ENCODE measurements around the gene LOC101059915.

Gene LOC101059915

DNA sequence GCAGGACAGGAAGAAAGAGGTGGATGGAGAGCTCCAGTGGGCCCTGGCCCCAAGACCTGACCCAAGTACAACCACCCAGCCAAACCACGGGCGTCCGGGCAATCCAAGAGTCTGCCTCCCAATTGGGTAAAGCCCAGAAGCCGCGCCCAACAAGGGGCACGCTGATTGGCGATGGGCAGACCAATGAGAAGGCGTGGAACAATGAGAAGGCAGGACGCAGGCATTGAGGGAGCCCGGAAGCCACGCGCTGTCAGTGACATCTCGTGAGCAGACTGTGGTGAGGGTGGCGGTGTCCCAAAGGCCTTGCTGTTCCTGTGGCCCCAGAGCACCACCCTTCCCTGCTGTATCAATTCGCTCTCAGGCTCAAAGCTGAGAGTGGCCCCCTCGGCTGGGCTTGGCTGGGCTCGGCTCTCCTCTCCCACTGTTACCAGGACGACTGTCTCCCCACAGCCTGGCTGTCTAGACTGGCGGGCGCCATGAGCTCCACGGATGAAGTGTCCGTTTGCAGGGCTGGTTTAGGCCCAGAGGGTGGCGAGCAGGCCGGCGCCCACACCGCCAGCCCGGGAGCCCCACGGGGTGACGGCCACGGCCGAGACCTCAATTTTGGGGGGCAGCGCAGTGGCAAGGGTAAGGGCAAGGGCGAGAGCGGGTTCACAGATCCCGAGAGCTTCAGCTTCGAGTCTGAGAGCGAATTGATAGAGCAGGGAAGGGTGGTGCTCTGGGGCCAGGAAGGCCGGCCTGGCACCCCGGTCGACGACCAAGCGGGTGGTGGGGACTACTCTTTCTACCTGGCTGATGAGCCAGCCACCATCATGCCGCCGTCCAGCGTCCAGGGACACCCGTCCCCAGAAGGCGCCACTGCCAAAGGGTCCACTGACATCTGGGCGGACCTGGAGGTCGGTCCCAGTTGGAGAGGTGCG lies at the start of gene LOC101059915:
TSS of gene LOC101059915 (plus strand) at position 219 of the 920 bp plus-strand sequence.
- no peak for DNase-seq

DNA sequence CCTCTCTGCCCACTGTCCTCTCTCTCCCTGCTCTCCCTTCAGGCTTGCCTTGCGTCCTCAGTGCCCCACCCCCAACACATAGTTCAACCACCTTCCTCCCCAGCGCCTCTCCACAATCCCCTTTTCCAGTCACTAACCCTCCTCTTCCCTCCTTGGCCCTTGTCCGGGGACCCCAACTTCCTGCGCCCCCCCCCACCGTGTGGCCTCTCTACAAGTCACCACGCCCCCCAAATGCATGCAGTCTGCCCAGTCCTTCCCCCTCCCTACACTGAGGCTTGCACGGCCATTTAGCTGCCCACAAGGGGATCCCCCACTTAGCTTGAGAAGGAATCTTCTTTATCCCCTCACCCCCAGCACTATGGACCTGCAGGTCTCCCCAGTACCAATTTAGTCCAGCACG lies 49.6 kb upstream of the LOC101059915 start:
- DNase-seq = no peak

DNA sequence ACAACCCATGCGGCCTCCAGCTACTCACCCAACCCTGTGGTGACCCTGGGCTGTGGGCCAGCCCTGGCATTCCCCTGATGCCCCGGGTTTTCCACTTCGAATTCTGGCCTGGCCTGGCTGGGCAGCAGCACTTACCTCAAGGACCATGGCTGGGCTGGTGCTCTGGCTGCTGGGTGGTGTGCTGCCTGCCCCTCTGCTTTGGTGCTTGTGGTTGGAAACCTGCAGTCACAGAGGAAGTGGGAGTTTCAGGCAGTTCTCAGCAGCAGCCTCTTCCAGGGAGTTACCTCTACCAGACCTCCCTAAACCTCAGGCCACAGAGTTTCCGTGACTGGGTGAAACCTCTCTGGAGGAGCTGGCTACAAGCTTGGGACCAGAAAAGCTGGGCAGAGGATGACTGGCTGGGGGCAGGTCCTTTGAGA lies 49.0 kb upstream of the LOC101059915 start, which contains the start of gene CXCR3:
TSS of gene CXCR3 (minus strand) at position 209 of the 419 bp plus-strand sequence. CDS start at position 147, 62 bp downstream.
- peak; percentile 55 to 77 (median 66) for DNase-seq

DNA sequence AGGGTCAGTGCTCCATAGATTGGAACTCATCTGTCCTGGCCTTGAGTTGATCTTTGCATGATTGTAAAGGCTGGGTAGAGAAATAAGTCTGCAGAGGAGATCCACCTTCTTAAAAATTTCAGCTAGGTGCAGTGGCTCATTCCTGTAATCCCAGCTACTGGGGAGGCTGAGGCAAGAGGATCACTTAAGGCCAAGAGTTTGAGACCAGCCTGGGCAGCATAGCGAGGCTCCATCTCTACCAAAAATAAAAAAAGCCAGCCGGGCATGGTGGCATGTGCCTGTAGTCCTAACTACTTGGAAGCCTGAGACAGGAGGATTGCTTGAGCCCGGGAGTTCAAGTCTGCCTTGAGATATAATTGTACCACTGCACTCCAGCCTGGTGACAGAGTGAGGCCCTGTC lies 48.6 kb upstream of the LOC101059915 start:
- no peak for DNase-seq

GRCh38 chrX:71619193-71619592 lies 48.2 kb upstream of the LOC101059915 start:
- peak; percentile 35 to 64 (median 57) for DNase-seq

- no peak for DNase-seq
Observed at GRCh38 chrX:71619986-71620385, 47.4 kb upstream of the LOC101059915 start.

- no peak for DNase-seq
Observed at GRCh38 chrX:71621603-71622002, 45.7 kb upstream of the LOC101059915 start.

GRCh38 chrX:71622032-71622575 lies 45.2 kb upstream of the LOC101059915 start:
- DNase-seq = no peak

- DNase-seq = peak; percentile 23 to 37 (median 30)
Observed at GRCh38 chrX:71622576-71623450, 44.5 kb upstream of the LOC101059915 start.

- peak; percentile 28 to 44 (median 31) for DNase-seq
Observed at GRCh38 chrX:71623714-71624113, 43.6 kb upstream of the LOC101059915 start.

GRCh38 chrX:71625471-71625870 lies 41.9 kb upstream of the LOC101059915 start:
- DNase-seq = no peak

- no peak for DNase-seq
Observed at GRCh38 chrX:71626576-71626975, 40.8 kb upstream of the LOC101059915 start.

- DNase-seq = no peak
Observed at GRCh38 chrX:71627588-71628404, 39.5 kb upstream of the LOC101059915 start.

DNA sequence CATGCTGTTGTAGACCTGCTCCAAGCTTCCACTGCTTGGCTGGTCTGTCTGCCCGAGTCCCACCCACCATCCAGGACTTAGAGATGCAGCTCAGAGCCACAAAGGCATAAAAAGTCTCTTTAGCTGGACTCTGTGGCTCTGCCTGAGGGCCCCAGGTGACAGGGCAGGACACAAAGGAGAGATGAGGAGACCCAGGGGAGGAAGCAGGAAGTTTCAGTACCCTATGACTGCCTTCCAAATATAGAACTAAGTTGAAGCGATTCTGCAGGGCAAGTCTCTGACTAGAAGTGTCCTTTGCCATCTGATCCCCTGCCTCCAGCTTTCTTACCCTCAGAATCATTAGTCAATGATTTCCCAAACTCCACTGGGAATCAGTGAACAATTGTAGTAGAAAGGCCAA lies 37.9 kb upstream of the LOC101059915 start:
- no peak for DNase-seq

DNA sequence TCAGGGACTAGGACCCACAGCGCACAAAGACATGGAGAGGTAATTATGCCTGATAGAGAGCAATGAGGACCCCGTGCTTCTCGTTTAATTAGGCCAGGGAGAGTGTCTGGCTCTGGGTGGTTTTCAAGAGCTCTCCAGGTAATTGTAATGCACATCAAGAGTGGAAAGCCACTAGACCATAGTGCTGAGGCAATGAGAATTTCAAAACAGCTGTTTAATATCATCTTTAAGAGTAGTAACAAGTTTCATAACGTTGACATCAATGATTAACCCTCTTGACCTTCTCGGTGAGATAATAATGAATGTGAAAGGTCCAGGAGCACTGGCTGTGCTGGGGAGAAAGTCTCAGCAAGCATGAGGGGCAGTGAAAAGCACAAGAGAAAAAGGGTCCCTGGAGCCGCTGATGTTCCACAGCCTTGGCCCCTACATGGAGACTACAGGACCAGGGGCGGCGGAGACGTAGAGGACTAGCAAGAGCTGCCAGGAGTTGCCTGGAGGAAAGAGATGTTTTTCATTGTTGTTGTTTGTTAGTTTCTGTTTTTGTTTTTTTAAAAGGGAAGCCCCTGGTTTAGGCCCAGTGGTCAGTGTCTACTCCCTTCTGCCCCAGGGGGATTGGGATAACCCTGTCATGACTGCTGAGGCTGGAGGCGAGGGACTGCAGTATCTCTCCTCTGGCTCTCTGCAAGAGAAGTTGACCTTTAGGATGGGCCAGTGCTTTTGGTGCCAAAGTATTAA lies 34.3 kb upstream of the LOC101059915 start:
- no peak for DNase-seq

GRCh38 chrX:71634366-71634765 lies 33.0 kb upstream of the LOC101059915 start:
- DNase-seq = no peak

- no peak for DNase-seq
Observed at GRCh38 chrX:71636438-71637252, 30.7 kb upstream of the LOC101059915 start.

DNA sequence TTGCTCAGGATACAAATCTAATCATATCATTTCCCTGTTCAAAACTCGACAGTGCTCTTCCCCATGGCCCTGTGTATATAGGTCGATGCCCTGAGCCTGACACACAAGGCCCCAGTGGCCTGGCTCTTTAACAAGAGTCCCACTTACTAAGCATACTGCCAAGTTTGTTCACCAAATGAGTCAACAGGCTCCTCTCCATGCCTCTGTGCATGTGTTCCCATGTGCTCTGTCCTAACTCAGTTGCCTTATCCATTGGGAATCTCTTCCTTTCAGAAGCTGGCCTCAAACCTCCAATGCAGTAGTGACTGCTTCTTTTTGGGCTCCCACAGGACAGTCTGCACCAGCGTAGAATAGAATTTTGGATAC lies 30.1 kb upstream of the LOC101059915 start:
- no peak for DNase-seq

DNA sequence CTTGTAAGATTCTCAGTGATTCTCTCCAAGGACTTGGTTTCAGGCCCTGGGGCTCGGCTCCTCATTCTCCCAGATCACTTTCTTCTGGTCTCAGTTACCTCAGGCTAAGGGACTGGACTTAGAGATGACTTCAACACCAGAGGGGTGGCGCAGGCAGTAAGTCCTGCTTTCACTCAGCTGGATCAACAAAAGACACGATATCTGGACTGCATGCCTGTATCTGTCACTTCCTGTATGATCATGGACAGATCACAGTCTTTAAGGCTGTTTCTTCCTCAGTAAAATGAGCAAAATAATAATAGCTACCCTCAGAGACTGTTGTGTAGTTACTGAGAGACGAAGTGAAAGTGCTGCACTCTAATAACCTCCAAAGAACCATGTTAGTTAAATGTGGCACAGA lies 29.5 kb upstream of the LOC101059915 start:
- DNase-seq = no peak

- DNase-seq = no peak
Observed at GRCh38 chrX:71638409-71638808, 28.9 kb upstream of the LOC101059915 start.

- DNase-seq = no peak
Observed at GRCh38 chrX:71640002-71640401, 27.3 kb upstream of the LOC101059915 start.

All from suppressor macrophage treated with lipopolysaccharide for 1 hour (primary cell).